HepG2 (cell line): Measurements from ENCODE around the gene IMPDH2. TPM values are rescaled to one million over a fixed set of nuclear protein-coding genes. Genes with fewer than 3 reads are reported as not detected.

Experiments used
- ELK4 ChIP-seq: sonication (generic); formaldehyde crosslinking; IDR thresholded peaks from 2 replicates; pipeline ENCODE4 v1.9.0; 2021; ENCODE audit warnings: missing genetic modification reagents, borderline replicate concordance
- GRHL1 ChIP-seq: sonication (generic); formaldehyde crosslinking; conservative IDR thresholded peaks from 2 replicates; pipeline ENCODE4 v1.8.0; 2022; ENCODE audit warnings: missing genetic modification reagents
- HDAC6 ChIP-seq: fragments of 200-600 bp; sonication (generic); IDR thresholded peaks from 2 replicates; pipeline ENCODE4 v1.7.0; 2017; ENCODE audit warnings: mild to moderate bottlenecking, antibody characterized with exemption, low read length, low read depth
- KMT2A ChIP-seq: sonication (generic); formaldehyde crosslinking; IDR thresholded peaks from 2 replicates; pipeline ENCODE4 v1.4.0; 2020; ENCODE audit warnings: missing genetic modification reagents
- MED13 ChIP-seq: sonication (generic); formaldehyde crosslinking; IDR thresholded peaks from 2 replicates; pipeline ENCODE4 v1.5.0; 2020; ENCODE audit warnings: missing genetic modification reagents
- MEF2D ChIP-seq: sonication (generic); formaldehyde crosslinking; IDR thresholded peaks from 2 replicates; pipeline ENCODE4 v1.5.1; 2020; ENCODE audit warnings: mild to moderate bottlenecking, missing genetic modification reagents
- ONECUT2 ChIP-seq: sonication (generic); formaldehyde crosslinking; IDR thresholded peaks from 2 replicates; pipeline ENCODE4 v1.4.0; 2020; ENCODE audit warnings: missing genetic modification reagents
- PBX2 ChIP-seq: IDR thresholded peaks from 2 replicates; pipeline ENCODE4 v1.6.1; 2016; ENCODE audit warnings: control low read depth
- PHF20 ChIP-seq: sonication (generic); formaldehyde crosslinking; IDR thresholded peaks from 2 replicates; pipeline ENCODE4 v1.5.0; 2020; ENCODE audit warnings: mild to moderate bottlenecking, missing genetic modification reagents
- PLSCR1 ChIP-seq: sonication (generic); formaldehyde crosslinking; IDR thresholded peaks from 2 replicates; pipeline ENCODE4 v1.5.0; 2020; ENCODE audit warnings: missing genetic modification reagents, mild to moderate bottlenecking, borderline replicate concordance
- PRPF4 ChIP-seq: fragments of 200-400 bp; formaldehyde crosslinking; IDR thresholded peaks from 2 replicates; pipeline ENCODE4 v1.6.1; 2016; ENCODE audit warnings: low read length, low read depth; ENCODE audit not compliant: poor library complexity, severe bottlenecking
- RARG ChIP-seq: sonication (generic); formaldehyde crosslinking; IDR thresholded peaks from 2 replicates; pipeline ENCODE4 v1.4.0; 2020; ENCODE audit warnings: low read depth, mild to moderate bottlenecking, missing genetic modification reagents
- SIN3A ChIP-seq: IDR thresholded peaks from 2 replicates; pipeline ENCODE4 v1.6.1; 2011; ENCODE audit warnings: low read depth, mild to moderate bottlenecking, control low read depth, low read length, borderline replicate concordance
- SNAI1 ChIP-seq: sonication (generic); formaldehyde crosslinking; IDR thresholded peaks from 2 replicates; pipeline ENCODE4 v1.5.0; 2020; ENCODE audit warnings: mild to moderate bottlenecking, missing genetic modification reagents, borderline replicate concordance
- TEAD3 ChIP-seq: optimal IDR thresholded peaks from 2 replicates; pipeline ENCODE3; 2016; ENCODE audit warnings: borderline replicate concordance
- ZNF160 ChIP-seq: sonication (generic); formaldehyde crosslinking; IDR thresholded peaks from 2 replicates; pipeline ENCODE4 v1.8.0; 2022; ENCODE audit warnings: mild to moderate bottlenecking, inconsistent platforms, missing genetic modification reagents
- ZNF282 ChIP-seq: fragments of 450-650 bp; IDR thresholded peaks from 2 replicates; pipeline ENCODE4 v1.6.1; 2018; ENCODE audit not compliant: partially characterized antibody
- ZNF333 ChIP-seq: sonication (generic); formaldehyde crosslinking; IDR thresholded peaks from 2 replicates; pipeline ENCODE4 v1.4.0; 2020; ENCODE audit warnings: mild to moderate bottlenecking, missing genetic modification reagents, borderline replicate concordance
- ZNF484 ChIP-seq: sonication (generic); formaldehyde crosslinking; IDR thresholded peaks from 2 replicates; pipeline ENCODE4 v1.5.1; 2020; ENCODE audit warnings: mild to moderate bottlenecking, low read depth, missing genetic modification reagents, borderline replicate concordance
- ZNF564 ChIP-seq: sonication (generic); formaldehyde crosslinking; IDR thresholded peaks from 2 replicates; pipeline ENCODE4 v1.8.1; 2023; ENCODE audit warnings: mild to moderate bottlenecking, missing genetic modification reagents
- ZNF746 ChIP-seq: sonication (generic); formaldehyde crosslinking; IDR thresholded peaks from 2 replicates; pipeline ENCODE4 v1.8.0; 2022; ENCODE audit warnings: mild to moderate bottlenecking, missing genetic modification reagents
- ZSCAN9 ChIP-seq: IDR thresholded peaks from 2 replicates; pipeline ENCODE4 v1.6.1; 2016; ENCODE audit warnings: borderline replicate concordance
- polyA plus RNA-seq, 8 experiments: library from polyadenylated mRNA; depleted of rRNA in 3 of 8; stranded (reverse) in 7 of 8; unstranded in 1 of 8; fragments of >200 nt; fragmentation: Illumina TruSeq in 4 of 8; extraction: Trizol in 4 of 8; gene quantifications; 2 replicates each; pipeline versions ENCODE4 v1.2.1 to v1.2.3, GENCODE V29; 2011 to 2016; ENCODE audit warnings: low read depth in 4 of 8, missing spikeins in 1 of 8, mixed read lengths in 1 of 8; ENCODE audit not compliant: insufficient read depth in 1 of 8
- total RNA-seq, 5 experiments: library from RNA; depleted of rRNA; stranded (reverse); fragments of >200 nt; fragmentation: Illumina TruSeq; extraction: Trizol; gene quantifications; 2 replicates each; pipeline ENCODE4 v1.2.3, GENCODE V29; 2016; ENCODE audit warnings: low read depth in 1 of 5
- TF ChIP-seq, protein P1 (sequence below): sonication (generic); formaldehyde crosslinking; IDR thresholded peaks from 2 replicates; pipeline ENCODE4 v1.4.0; 2020; ENCODE audit warnings: missing genetic modification reagents, borderline replicate concordance
- TF ChIP-seq, protein P2 (sequence below): sonication (generic); formaldehyde crosslinking; IDR thresholded peaks from 2 replicates; pipeline ENCODE4 v1.8.1; 2023; ENCODE audit warnings: mild to moderate bottlenecking, missing genetic modification reagents

The IMPDH2 gene
- total and polyA plus RNA-seq, 2 of the 13 experiments (the other 11 are each of a cell fraction or from before 2014, with no cell fraction given) = 248 to 260 TPM

GRCh38 chr3:49021213-49021812 is 7.9 kb downstream of the IMPDH2 start (continued):
- TF ChIP-seq GRHL1 (CRISPR knock-in tag) (no peak), RARG (peak; percentile 80), PLSCR1 (CRISPR knock-in tag) (no peak), ZNF333 (no peak), ZNF484 (CRISPR knock-in tag) (no peak), ZNF564 (no peak; the same call in 1 of the 2 replicates), HDAC6 (no peak), SNAI1 (CRISPR knock-in tag) (no peak), ZNF282 (no peak), SIN3A (peak; percentile 95), MED13 (peak; percentile 42; the same call in 1 of the 2 replicates), ELK4 (CRISPR knock-in tag) (0 out of 2 replicates have a peak, but pooled peaks have one; percentile 36), ZSCAN9 (no peak; the same call in 1 of the 2 replicates), PBX2 (CRISPR knock-in tag) (no peak), KMT2A (CRISPR knock-in tag) (no peak), ZNF746 (CRISPR knock-in tag) (no peak; the same call in 1 of the 2 replicates), MEF2D (CRISPR knock-in tag) (peak; percentile 64; the same call in 1 of the 2 replicates), ZNF160 (peak; percentile 64; the same call in 1 of the 2 replicates), ONECUT2 (CRISPR knock-in tag) (peak; percentile 55; the same call in 1 of the 2 replicates), TEAD3 (no peak), PRPF4 (no peak), PHF20 (CRISPR knock-in tag) (peak; percentile 56; the same call in 1 of the 2 replicates)
- TF ChIP-seq, protein P1, sequence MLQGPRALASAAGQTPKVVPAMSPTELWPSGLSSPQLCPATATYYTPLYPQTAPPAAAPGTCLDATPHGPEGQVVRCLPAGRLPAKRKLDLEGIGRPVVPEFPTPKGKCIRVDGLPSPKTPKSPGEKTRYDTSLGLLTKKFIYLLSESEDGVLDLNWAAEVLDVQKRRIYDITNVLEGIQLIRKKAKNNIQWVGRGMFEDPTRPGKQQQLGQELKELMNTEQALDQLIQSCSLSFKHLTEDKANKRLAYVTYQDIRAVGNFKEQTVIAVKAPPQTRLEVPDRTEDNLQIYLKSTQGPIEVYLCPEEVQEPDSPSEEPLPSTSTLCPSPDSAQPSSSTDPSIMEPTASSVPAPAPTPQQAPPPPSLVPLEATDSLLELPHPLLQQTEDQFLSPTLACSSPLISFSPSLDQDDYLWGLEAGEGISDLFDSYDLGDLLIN (CRISPR knock-in tag) = no peak
- TF ChIP-seq, protein P2, sequence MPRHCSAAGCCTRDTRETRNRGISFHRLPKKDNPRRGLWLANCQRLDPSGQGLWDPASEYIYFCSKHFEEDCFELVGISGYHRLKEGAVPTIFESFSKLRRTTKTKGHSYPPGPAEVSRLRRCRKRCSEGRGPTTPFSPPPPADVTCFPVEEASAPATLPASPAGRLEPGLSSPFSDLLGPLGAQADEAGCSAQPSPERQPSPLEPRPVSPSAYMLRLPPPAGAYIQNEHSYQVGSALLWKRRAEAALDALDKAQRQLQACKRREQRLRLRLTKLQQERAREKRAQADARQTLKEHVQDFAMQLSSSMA (CRISPR knock-in tag) = no peak
